Heart right ventricle (tissue), 16 donors: ENCODE data around the gene FRS2. TPM values are rescaled to one million over a fixed set of nuclear protein-coding genes. Genes with fewer than 3 reads are reported as not detected.
A peak's percentile ranks its signal among the peaks of the same experiment; 100 is the strongest.

ENCODE experiments used
- ATAC-seq, 8 donors: fragments of 200-7000 bp; cut with Tn5 transposase; one replicate each; pipeline ENCODE4 v1.9.1; 2020; ENCODE audit warnings: mild to moderate bottlenecking in 8 of 8, moderate library complexity in 8 of 8, moderate number of reproducible peaks in 1 of 8
- DNase-seq, 2 donors: peaks; one replicate each; pipeline ENCODE4 v3.0.0-alpha.2; 2020
- H3K27ac ChIP-seq, 10 donors: fragments of 200-600 bp; sonication (generic) in 2 of 10; one replicate each; pipeline versions ENCODE4 v1.5.0 to v1.8.0; 2020 to 2022; ENCODE audit warnings: mild to moderate bottlenecking in 3 of 10
- H3K27me3 ChIP-seq, 7 donors: fragments of 200-600 bp; one replicate each; pipeline ENCODE4 v1.8.0; 2021 to 2022; ENCODE audit warnings: mild to moderate bottlenecking in 2 of 7
- H3K36me3 ChIP-seq, 9 donors: fragments of 200-600 bp; sonication (generic) in 1 of 9; one replicate each; pipeline versions ENCODE4 v1.5.0 to v1.8.0; 2020 to 2022; ENCODE audit warnings: mild to moderate bottlenecking in 2 of 9
- H3K4me1 ChIP-seq, 9 donors: fragments of 200-600 bp; sonication (generic) in 1 of 9; one replicate each; pipeline versions ENCODE4 v1.5.0 to v1.8.0; 2020 to 2022; ENCODE audit warnings: mild to moderate bottlenecking in 4 of 9
- H3K4me3 ChIP-seq, 10 donors: fragments of 200-600 bp; sonication (generic) in 2 of 10; one replicate each; pipeline versions ENCODE4 v1.5.0 to v1.8.0; 2020 to 2022; ENCODE audit warnings: mild to moderate bottlenecking in 7 of 10, moderate library complexity in 2 of 10
- H3K9me3 ChIP-seq, 11 donors: fragments of 200-600 bp in 10 of 11; sonication (generic) in 2 of 11; one replicate each; pipeline versions ENCODE4 v1.5.0 to v1.8.0; 2013 to 2022; ENCODE audit warnings: mild to moderate bottlenecking in 2 of 11, control low read depth in 1 of 11, moderate library complexity in 1 of 11
- WGBS, 2 donors: extraction: QIAGEN DNeasy Blood & Tissue Kit; methylation state at CpG; one replicate each; pipeline ENCODE4 v1.1.7; 2013; ENCODE audit warnings: inconsistent platforms in 1 of 2; 5-methylcytosine and 5-hydroxymethylcytosine counted together
- intact Hi-C, 10 donors: fragments of 100-400 bp; cut with DNase I; formaldehyde crosslinking; loops; one replicate each; pipeline versions ENCODE4 v1.11.1 to v1.14.2; 2022
- polyA plus RNA-seq, 2 donors: library from polyadenylated mRNA; stranded (reverse); fragments of 200-250 nt; gene quantifications; one replicate each; pipeline ENCODE4 v1.2.3, GENCODE V29; 2013
- total RNA-seq, 10 donors: library from RNA; stranded (reverse); fragmentation: NEBNext Ultra II Directional in 3 of 10; extraction: Animal tissue kit (Norgen Biotek cat#: 25700) in 3 of 10; gene quantifications; one replicate each; pipeline versions ENCODE4 v1.2.1 to v1.2.4, GENCODE V29; 2021 to 2023
- TF ChIP-seq, protein P1 (sequence below), 9 donors: fragments of 200-600 bp; sonication (generic) in 2 of 9; IDR thresholded peaks; one replicate each; pipeline versions ENCODE4 v1.5.0 to v1.8.0; 2021 to 2022; ENCODE audit warnings: antibody characterized with exemption in 9 of 9, mild to moderate bottlenecking in 5 of 9, moderate library complexity in 1 of 9
- donor health status: Arrhythmogenic right ventricular cardiomyopathy.
- donor health status: ischemic (EF 13 %, LVEDD 7.1; RV severe dilation, severe dysfunction).
- donor health status: healthy with polysubstance abuse.
- donor health status: DM: no; HTN: yes; CAD: no.
- donor health status: DM: no; HTN: no; CAD: no.
- donor health status: ischemic (EF 25% LVEDD 6.9; RV normal size, moderate dysfunction).
- donor health status: ischemic (EF 25% LVEDD 5.7; RV mildly dilated, moderate dysfunction).
- donor health status: healthy.
- donor health status: DM: yes; HTN: yes; CAD: no.
- donor health status: Ischemic cardiomyopathy.
- donor health status: ischemic (EF 35%, LVEDD 5.7; RV mildly dilated, moderate dysfunction).
- donor health status: nonischemic (EF 11% LVEDD 7.7; RV severe dilation, severe dysfunction).
- donor health status: DM: yes; HTN: yes; CAD: no.
- donor health status: PGD.
- donor health status: ischemic (EF 29% LVEDD 5.4; RV normal size, mild dysfunction).
- donor health status: nonischemic (EF 23%, LVEDD 6.1; RV moderate dilation, normal function).

FRS2 gene
- total and polyA plus RNA-seq, 12 donors = 2.9 to 26.0 (median 19.7) TPM

DNA sequence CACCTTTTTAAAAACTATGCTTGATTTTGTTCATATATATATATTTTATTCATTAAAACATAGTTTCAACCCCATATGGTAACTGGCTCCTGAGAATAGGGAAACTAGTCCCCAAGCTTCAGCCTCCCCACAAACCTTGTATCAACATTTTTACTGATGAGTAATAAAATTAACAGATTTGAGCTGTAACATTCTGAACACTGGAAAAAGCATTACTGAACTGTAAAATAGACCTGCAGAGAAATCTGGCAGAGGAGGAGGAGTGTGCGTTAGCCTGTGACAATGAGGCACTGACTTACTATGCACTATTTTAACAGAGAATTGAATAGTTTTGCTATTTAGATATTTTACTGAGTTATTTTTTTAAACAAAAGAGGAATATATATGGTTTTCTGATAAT lies 43.1 kb downstream of the FRS2 start:
- Histone ChIP-seq H3K4me3 (no peak overlapping the region), H3K27ac (no peak overlapping the region), H3K9me3 (no peaks in the 10 kb centered on the region), H3K36me3 (no peaks in the 10 kb centered on the region), H3K4me1 (peaks cover 0 to 88% (median 66%) of the 10 kb centered on the region in 9 donors), H3K27me3 (no peaks in the 10 kb centered on the region)
- TF ChIP-seq, protein P1, sequence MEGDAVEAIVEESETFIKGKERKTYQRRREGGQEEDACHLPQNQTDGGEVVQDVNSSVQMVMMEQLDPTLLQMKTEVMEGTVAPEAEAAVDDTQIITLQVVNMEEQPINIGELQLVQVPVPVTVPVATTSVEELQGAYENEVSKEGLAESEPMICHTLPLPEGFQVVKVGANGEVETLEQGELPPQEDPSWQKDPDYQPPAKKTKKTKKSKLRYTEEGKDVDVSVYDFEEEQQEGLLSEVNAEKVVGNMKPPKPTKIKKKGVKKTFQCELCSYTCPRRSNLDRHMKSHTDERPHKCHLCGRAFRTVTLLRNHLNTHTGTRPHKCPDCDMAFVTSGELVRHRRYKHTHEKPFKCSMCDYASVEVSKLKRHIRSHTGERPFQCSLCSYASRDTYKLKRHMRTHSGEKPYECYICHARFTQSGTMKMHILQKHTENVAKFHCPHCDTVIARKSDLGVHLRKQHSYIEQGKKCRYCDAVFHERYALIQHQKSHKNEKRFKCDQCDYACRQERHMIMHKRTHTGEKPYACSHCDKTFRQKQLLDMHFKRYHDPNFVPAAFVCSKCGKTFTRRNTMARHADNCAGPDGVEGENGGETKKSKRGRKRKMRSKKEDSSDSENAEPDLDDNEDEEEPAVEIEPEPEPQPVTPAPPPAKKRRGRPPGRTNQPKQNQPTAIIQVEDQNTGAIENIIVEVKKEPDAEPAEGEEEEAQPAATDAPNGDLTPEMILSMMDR (IDR thresholded peaks at IDR 0.05) = no peak
- DNase-seq = no peak
- intact Hi-C loops = loop anchor here in 1 of 10 donors (5.0 kb wide), 1 partner anchor 41 kb away; the partner anchor contains the start of gene FRS2
- WGBS, 2 donors = 95% methylated on average over 1 of the region's 1 CpG
- no peak for ATAC-seq

DNA sequence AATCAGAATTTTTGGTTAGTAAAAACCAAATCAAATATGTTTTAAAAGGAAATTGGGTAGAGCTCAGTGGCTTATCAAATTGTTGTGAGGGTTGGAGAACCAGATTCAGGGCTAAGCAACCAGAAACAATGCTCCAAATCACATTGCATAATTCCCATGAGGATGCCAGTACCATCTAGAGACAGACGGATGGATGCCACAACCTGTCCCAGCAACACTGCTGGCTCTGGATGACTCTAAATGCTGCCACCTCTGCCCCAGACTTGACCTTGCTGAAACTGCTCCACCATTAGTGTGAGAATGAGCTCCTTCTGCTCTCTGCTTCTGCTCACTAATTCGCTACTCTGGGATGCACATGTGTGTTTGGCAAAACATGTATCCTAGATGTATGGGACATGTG lies 43.9 kb downstream of the FRS2 start:
- H3K36me3 ChIP-seq = no peaks in the 10 kb centered on the region
- intact Hi-C loops = loop anchor here in 1 of 10 donors (5.0 kb wide), 1 partner anchor 42 kb away; the partner anchor contains the start of gene FRS2
- peaks cover 0 to 80% (median 60%) of the 10 kb centered on the region in 9 donors for H3K4me1 ChIP-seq
- no peaks in the 10 kb centered on the region for H3K9me3 ChIP-seq
- H3K27me3 ChIP-seq = no peaks in the 10 kb centered on the region
- WGBS, 2 donors = 76 to 81% methylated on average over 2 of the region's 2 CpGs
- ATAC-seq = peak in 3 of 8 donors; percentile 33 to 61 (median 59)
- H3K4me3 ChIP-seq = no peak overlapping the region
- no peak for DNase-seq
- H3K27ac ChIP-seq = no peak overlapping the region
- TF ChIP-seq, protein P1 (IDR thresholded peaks at IDR 0.05) = no peak

DNA sequence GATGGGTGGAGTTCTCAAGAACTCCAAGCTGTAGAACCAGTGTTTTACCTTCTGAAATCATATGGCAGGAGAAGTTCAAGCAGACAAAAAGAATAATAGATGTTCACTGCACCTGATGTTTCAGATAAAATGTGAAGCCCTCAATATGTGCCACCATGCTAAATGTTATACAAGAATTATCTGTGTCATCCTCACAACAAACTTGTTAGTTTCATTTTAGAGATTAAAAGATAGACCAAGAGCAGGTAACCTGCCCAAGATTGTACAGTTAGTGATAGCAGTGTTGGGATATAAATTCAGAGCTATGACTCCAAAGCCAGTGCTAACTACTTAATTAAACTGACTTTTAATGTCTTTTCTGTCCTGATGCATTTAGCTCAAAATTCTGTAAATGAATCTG lies 44.7 kb downstream of the FRS2 start:
- intact Hi-C loops = loop anchor here in 1 of 10 donors (5.0 kb wide), 1 partner anchor 43 kb away; the partner anchor contains the start of gene FRS2
- Histone ChIP-seq H3K36me3 (no peaks in the 10 kb centered on the region), H3K4me1 (peaks cover 0 to 73% (median 52%) of the 10 kb centered on the region in 9 donors), H3K4me3 (no peak overlapping the region), H3K9me3 (peaks cover 0 to 6% (median 0%) of the 10 kb centered on the region in 11 donors), H3K27ac (no peak overlapping the region), H3K27me3 (no peaks in the 10 kb centered on the region)
- ATAC-seq (no peak), DNase-seq (no peak)
- TF ChIP-seq, protein P1 (IDR thresholded peaks at IDR 0.05) = no peak

GRCh38 chr12:69515394-69515930 lies 45.3 kb downstream of the FRS2 start:
- H3K4me1 ChIP-seq = peaks cover 0 to 67% (median 46%) of the 10 kb centered on the region in 9 donors

More at GRCh38 chr12:69515394-69515930, 45.3 kb downstream of the FRS2 start:
- DNase-seq = no peak
- no peaks in the 10 kb centered on the region for H3K27me3 ChIP-seq
- no peaks in the 10 kb centered on the region for H3K36me3 ChIP-seq
- no peak overlapping the region for H3K4me3 ChIP-seq
- no peak overlapping the region for H3K27ac ChIP-seq
- peak in 2 of 8 donors; percentile 44 to 49 for ATAC-seq
- peaks cover 0 to 8% (median 0%) of the 10 kb centered on the region in 11 donors for H3K9me3 ChIP-seq
- TF ChIP-seq, protein P1 (IDR thresholded peaks at IDR 0.05) = no peak
- WGBS, 2 donors = 39 to 42% methylated on average over 5 of the region's 5 CpGs
- intact Hi-C loops = no loop called here
